Measurements from ENCODE around the gene PRCC. TPM values are rescaled to one million over a fixed set of nuclear protein-coding genes. Genes with fewer than 3 reads are reported as not detected.

PRCC gene
- total and polyA plus RNA-seq, 10 donors, result 39.1 to 64.6 (median 55.7) TPM

DNA sequence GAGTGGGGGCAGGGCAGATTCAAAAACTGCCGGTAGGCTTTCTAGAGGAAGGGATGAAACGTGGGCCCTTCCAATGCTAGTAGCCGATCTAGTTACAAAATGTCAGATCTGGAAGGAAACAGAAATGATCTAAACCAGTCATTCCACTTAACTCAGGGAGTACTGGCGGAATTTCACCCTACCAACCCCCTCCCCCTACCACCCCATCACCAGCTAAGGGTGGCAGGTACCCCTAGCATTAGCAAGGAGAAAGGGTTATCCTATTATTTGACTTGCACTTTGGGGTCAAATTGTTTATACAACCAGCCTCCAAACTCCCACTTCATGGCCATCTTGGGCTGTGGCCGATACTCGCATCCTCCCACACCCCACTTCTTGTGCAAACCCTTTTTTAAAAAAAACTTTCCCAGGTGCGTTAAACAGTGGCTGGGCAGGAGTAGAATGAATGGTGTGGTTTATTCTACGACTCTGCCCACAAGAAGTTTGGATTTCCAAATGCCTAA is 25.8 kb upstream of the PRCC start:
- DNase-seq, result no peak
- intact Hi-C loops (cut with DNase I; ENCODE audit: low total_unique reads), result no loop called here
- H3K36me3 ChIP-seq, result peaks cover 0 to 63% (median 42%) of the 10 kb centered on the region in 6 donors

DNA sequence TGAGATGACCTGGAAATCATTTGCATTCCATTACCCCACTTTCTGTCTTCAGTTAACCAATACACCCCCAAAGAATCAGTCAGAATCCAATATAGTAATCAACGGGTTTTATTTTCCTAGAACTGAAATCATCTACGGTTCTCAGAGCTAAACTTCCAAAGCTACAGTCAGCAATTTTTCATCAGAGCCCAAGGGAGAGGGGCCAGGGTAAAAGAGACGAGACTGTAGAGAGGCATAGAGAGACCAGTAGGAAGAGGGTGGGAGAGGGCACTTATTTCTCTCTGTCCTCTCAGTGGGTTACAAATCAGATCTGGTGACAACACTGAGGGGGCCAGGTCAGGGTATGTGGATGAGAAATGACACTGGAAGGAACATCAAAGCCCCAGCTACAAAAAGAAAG is 25.3 kb upstream of the PRCC start:
- no peaks in the 10 kb centered on the region for H3K9me3 ChIP-seq
- peaks cover 0 to 58% (median 37%) of the 10 kb centered on the region in 6 donors for H3K36me3 ChIP-seq
- TF ChIP-seq, protein P1, sequence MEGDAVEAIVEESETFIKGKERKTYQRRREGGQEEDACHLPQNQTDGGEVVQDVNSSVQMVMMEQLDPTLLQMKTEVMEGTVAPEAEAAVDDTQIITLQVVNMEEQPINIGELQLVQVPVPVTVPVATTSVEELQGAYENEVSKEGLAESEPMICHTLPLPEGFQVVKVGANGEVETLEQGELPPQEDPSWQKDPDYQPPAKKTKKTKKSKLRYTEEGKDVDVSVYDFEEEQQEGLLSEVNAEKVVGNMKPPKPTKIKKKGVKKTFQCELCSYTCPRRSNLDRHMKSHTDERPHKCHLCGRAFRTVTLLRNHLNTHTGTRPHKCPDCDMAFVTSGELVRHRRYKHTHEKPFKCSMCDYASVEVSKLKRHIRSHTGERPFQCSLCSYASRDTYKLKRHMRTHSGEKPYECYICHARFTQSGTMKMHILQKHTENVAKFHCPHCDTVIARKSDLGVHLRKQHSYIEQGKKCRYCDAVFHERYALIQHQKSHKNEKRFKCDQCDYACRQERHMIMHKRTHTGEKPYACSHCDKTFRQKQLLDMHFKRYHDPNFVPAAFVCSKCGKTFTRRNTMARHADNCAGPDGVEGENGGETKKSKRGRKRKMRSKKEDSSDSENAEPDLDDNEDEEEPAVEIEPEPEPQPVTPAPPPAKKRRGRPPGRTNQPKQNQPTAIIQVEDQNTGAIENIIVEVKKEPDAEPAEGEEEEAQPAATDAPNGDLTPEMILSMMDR (IDR thresholded peaks at IDR 0.05 in 8 of 11, conservative IDR thresholded peaks at IDR 0.05 in 3 of 11), result no peak
- TF ChIP-seq POLR2AphosphoS5 (IDR thresholded peaks at IDR 0.05) (no peak), POLR2A (IDR thresholded peaks at IDR 0.05) (no peak)
- peak overlapping the region; percentile 87 to 96 (median 91) for H3K27ac ChIP-seq
- WGBS, 5 donors, result 74 to 90% (median 77%) methylated on average over 3 of the region's 3 CpGs
- intact Hi-C loops (cut with DNase I; ENCODE audit: low total_unique reads), result no loop called here
- peak overlapping the region in 1 of 8 donors; percentile 90 for H3K4me3 ChIP-seq
- H3K4me1 ChIP-seq, result peaks cover 19 to 82% (median 47%) of the 10 kb centered on the region in 6 donors
- no peaks in the 10 kb centered on the region for H3K27me3 ChIP-seq (replicated peaks in 1 of 7)
- DNase-seq, result no peak

More for the DNA sequence above, 25.8 kb upstream of the PRCC start:
- WGBS, 5 donors, result 29 to 51% (median 35%) methylated on average over 8 of the region's 8 CpGs
- Histone ChIP-seq H3K27ac (peak overlapping the region; percentile 87 to 96 (median 91)), H3K4me3 (peak overlapping the region in 6 of 8 donors; percentile 87 to 92 (median 90)), H3K4me1 (peaks cover 17 to 78% (median 42%) of the 10 kb centered on the region in 6 donors), H3K27me3 (replicated peaks in 1 of 7) (no peaks in the 10 kb centered on the region), H3K9me3 (no peaks in the 10 kb centered on the region)
- TF ChIP-seq POLR2A (IDR thresholded peaks at IDR 0.05), result peak in 1 of 3 donors; percentile 42
- TF ChIP-seq, protein P1 (IDR thresholded peaks at IDR 0.05 in 8 of 11, conservative IDR thresholded peaks at IDR 0.05 in 3 of 11), result no peak

DNA sequence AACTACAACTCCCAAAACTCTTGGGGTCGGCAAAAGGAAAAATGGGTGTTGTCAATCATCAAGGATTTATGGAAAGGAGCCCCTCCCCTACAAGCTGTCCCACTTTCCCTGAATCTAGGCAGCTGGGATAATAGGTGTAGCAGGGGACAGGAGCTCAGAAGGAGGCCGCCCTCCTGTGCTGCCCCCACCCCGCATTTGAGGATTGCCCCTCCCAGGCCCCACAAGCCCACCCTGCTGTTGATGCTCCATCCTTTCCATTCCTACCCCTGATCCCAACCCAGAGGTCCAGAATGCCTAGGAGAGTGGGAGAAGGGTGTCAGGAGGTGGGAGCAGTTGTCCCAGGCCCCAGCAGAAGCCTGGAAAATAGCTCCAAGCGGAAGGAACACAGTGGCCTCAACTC is 24.5 kb upstream of the PRCC start:
- H3K4me1 ChIP-seq, result peaks cover 25 to 90% (median 54%) of the 10 kb centered on the region in 6 donors
- H3K27me3 ChIP-seq (replicated peaks in 1 of 7), result no peaks in the 10 kb centered on the region
- peaks cover 0 to 50% (median 32%) of the 10 kb centered on the region in 6 donors for H3K36me3 ChIP-seq
- H3K4me3 ChIP-seq, result no peak overlapping the region
- H3K9me3 ChIP-seq, result no peaks in the 10 kb centered on the region
- peak overlapping the region in 3 of 8 donors; percentile 2 to 97 (median 96) for H3K27ac ChIP-seq
- DNase-seq, result peak; percentile 71
- 90 to 98% (median 96%) methylated on average over 4 of the region's 4 CpGs for WGBS, 5 donors
- TF ChIP-seq, protein P1 (IDR thresholded peaks at IDR 0.05 in 8 of 11, conservative IDR thresholded peaks at IDR 0.05 in 3 of 11), result no peak
- TF ChIP-seq POLR2A (IDR thresholded peaks at IDR 0.05), result no peak
- intact Hi-C loops (cut with DNase I; ENCODE audit: low total_unique reads), result no loop called here

DNA sequence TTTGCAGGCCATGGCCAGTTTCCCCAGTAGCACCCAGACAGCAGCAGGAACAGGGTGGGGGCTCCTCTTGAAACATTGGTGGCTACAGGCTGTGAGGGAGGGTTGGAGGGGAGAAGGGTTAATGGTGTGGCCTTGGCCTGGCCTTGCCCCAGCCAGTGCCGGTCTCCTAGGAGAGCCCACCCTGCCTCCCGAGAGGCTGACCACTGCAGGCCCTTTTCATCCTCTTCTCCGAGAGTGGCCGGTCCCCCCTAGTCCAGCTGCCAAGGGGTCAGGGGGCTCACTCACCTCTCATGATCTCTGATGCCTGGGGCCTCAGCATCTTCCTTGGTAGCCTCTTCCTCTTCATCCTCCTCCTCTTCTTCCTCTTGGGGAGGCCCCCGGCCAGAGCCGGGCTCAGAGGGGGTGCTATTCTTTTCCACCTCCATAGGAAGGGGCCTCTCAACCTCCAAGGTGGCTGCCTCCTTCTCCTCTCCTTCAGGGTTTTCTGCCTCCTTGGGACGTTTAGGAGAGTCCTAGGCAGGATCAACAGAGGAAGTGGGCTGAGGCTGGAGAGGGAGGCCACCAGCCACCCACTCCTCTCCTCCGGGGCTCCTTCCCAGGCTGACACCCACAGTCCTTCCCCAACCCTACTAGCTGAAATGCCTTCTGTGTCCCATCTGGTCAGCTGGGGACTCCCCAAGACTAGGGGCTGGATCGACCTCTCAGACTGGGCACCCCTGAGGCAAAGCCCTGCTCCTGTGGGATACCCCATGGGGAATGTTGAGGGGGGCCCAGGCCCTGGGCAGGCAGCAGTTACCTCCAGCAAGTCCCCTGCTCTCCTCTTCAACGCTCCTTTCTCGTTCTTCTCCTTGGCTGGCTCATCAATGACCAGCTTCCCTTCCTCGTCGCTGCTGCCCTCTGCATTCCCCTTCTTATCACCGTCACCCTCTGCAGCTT is 23.7 kb upstream of the PRCC start:
- intact Hi-C loops (cut with DNase I; ENCODE audit: low total_unique reads), result no loop called here
- no peak for DNase-seq

More for the DNA sequence above, 23.7 kb upstream of the PRCC start:
- Histone ChIP-seq H3K27me3 (replicated peaks in 1 of 7) (no peaks in the 10 kb centered on the region), H3K4me3 (no peak overlapping the region), H3K4me1 (peaks cover 33 to 95% (median 63%) of the 10 kb centered on the region in 6 donors), H3K27ac (peak overlapping the region in 3 of 8 donors; percentile 95 to 97 (median 96)), H3K36me3 (peaks cover 0 to 42% (median 30%) of the 10 kb centered on the region in 6 donors), H3K9me3 (no peaks in the 10 kb centered on the region)
- TF ChIP-seq, protein P1 (IDR thresholded peaks at IDR 0.05 in 8 of 11, conservative IDR thresholded peaks at IDR 0.05 in 3 of 11), result no peak
- no peak for TF ChIP-seq POLR2AphosphoS5 (IDR thresholded peaks at IDR 0.05)
- no peak for TF ChIP-seq POLR2A (IDR thresholded peaks at IDR 0.05)
- 69 to 84% (median 80%) methylated on average over 14 of the region's 14 CpGs for WGBS, 5 donors

All from spleen (tissue), 11 donors.